ENCODE measurements around the gene SORCS1. TPM values are rescaled to one million over a fixed set of nuclear protein-coding genes. Genes with fewer than 3 reads are reported as not detected.

SORCS1 gene
- total and polyA plus RNA-seq, 2 donors (not counting 1 experiment from before 2014, with no cell fraction given), result not detected

GRCh38 chr10:106551501-106552062 is 612.9 kb downstream of the SORCS1 start:
- Histone ChIP-seq H3K4me3 (ENCODE audit: control extremely low read depth in 1 of 5, extremely low read depth in 1 of 5, insufficient read depth in 1 of 5, low read depth in 2 of 5, low read length in 4 of 5) (no peak overlapping the region), H3K79me2 (ENCODE audit: control insufficient read depth, insufficient read depth, low read length) (no peaks in the 10 kb centered on the region), H4K20me1 (ENCODE audit: control insufficient read depth, insufficient read depth, low read length, poor library complexity, severe bottlenecking) (no peaks in the 10 kb centered on the region), H3K27ac (ENCODE audit: low read length in 2 of 2) (no peak overlapping the region), H3K27me3 (replicated peaks in 1 of 4; ENCODE audit: control extremely low read depth in 1 of 4, control insufficient read depth in 3 of 4, insufficient read depth in 4 of 4, low read length in 3 of 4) (no peaks in the 10 kb centered on the region), H3K9ac (ENCODE audit: low read length) (no peak overlapping the region), H3K9me3 (ENCODE audit: control extremely low read depth in 1 of 3, control insufficient read depth in 2 of 3, insufficient read depth in 1 of 3, low read length in 2 of 3) (no peaks in the 10 kb centered on the region), H2AFZ (ENCODE audit: insufficient read depth, low read depth, low read length, poor library complexity, severe bottlenecking) (no peak overlapping the region), H3K36me3 (replicated peaks in 1 of 2; ENCODE audit: control extremely low read depth in 1 of 2, control insufficient read depth in 1 of 2, extremely low read depth in 1 of 2, insufficient read depth in 2 of 2, low read length in 1 of 2) (no peaks in the 10 kb centered on the region), H3K4me2 (replicated peaks; ENCODE audit: low read depth, low read length, poor library complexity, severe bottlenecking) (no peak overlapping the region), H3K4me1 (ENCODE audit: control insufficient read depth in 2 of 2, insufficient read depth in 2 of 2, low read length in 2 of 2) (no peaks in the 10 kb centered on the region)
- ChIA-PET CTCF (no interaction called here), POLR2A (no interaction called here)
- no peak for DNase-seq
- H3K4me1 Mint-ChIP-seq, result no peaks in the 10 kb centered on the region
- intact Hi-C loops (cut with micrococcal nuclease), result no loop called here
- H3K27me3 Mint-ChIP-seq, result no peaks in the 10 kb centered on the region
- H3K4me3 Mint-ChIP-seq, result no peak overlapping the region
- ATAC-seq (ENCODE audit: low read depth), result no peak
- 100% methylated on average over 1 of the region's 4 CpGs for WGBS (ENCODE audit: insufficient coverage)
- TF ChIP-seq EZH2 (IDR thresholded peaks at IDR 0.05; ENCODE audit: borderline replicate concordance, insufficient read depth, low read depth, low read length, poor library complexity, severe bottlenecking), result no peak
- no peak for TF ChIP-seq CTCF (IDR thresholded peaks at IDR 0.05)
- no peaks in the 10 kb centered on the region for H3K9me3 Mint-ChIP-seq (ENCODE audit: insufficient read depth)
- H3K27ac Mint-ChIP-seq, result no peak overlapping the region

DNA sequence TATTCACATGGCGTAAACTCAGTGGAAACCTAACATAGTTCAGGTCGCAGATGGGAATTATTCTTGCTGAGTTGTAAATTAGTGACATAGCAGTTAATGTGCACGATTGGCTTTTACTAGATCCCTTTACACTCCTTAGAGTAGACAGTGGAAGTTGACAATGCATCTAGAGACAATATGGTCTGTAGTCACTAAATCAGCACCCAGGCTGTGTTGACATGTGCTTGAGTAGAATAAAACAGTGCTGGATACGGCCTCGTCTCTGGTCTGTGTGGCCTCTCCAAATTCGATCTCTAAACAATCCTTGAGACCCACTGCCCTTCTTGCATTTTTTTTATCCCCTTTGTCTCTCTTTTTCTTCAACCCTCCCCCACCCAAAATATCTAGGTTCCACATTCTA is 615.7 kb downstream of the SORCS1 start:
- ChIA-PET POLR2A (no interaction called here), CTCF (no interaction called here)
- Mint-ChIP-seq H3K27ac (no peak overlapping the region), H3K9me3 (ENCODE audit: insufficient read depth) (no peaks in the 10 kb centered on the region), H3K4me3 (no peak overlapping the region), H3K27me3 (no peaks in the 10 kb centered on the region), H3K4me1 (no peaks in the 10 kb centered on the region)
- intact Hi-C loops (cut with micrococcal nuclease), result no loop called here
- no peaks in the 10 kb centered on the region for H3K36me3 ChIP-seq (replicated peaks in 1 of 2; ENCODE audit: control extremely low read depth in 1 of 2, control insufficient read depth in 1 of 2, extremely low read depth in 1 of 2, insufficient read depth in 2 of 2, low read length in 1 of 2)
- 94% methylated on average over 5 of the region's 6 CpGs for WGBS (ENCODE audit: insufficient coverage)
- no peaks in the 10 kb centered on the region for H3K4me1 ChIP-seq (ENCODE audit: control insufficient read depth in 2 of 2, insufficient read depth in 2 of 2, low read length in 2 of 2)
- TF ChIP-seq EZH2 (IDR thresholded peaks at IDR 0.05; ENCODE audit: borderline replicate concordance, insufficient read depth, low read depth, low read length, poor library complexity, severe bottlenecking) (no peak), CTCF (IDR thresholded peaks at IDR 0.05) (no peak)
- H4K20me1 ChIP-seq (ENCODE audit: control insufficient read depth, insufficient read depth, low read length, poor library complexity, severe bottlenecking), result no peaks in the 10 kb centered on the region
- no peak overlapping the region for H3K27ac ChIP-seq (ENCODE audit: low read length in 2 of 2)
- H3K4me2 ChIP-seq (replicated peaks; ENCODE audit: low read depth, low read length, poor library complexity, severe bottlenecking), result no peak overlapping the region
- no peak overlapping the region for H2AFZ ChIP-seq (ENCODE audit: insufficient read depth, low read depth, low read length, poor library complexity, severe bottlenecking)
- DNase-seq (no peak), ATAC-seq (ENCODE audit: low read depth) (no peak)
- H3K27me3 ChIP-seq (replicated peaks in 1 of 4; ENCODE audit: control extremely low read depth in 1 of 4, control insufficient read depth in 3 of 4, insufficient read depth in 4 of 4, low read length in 3 of 4), result no peaks in the 10 kb centered on the region
- H3K9ac ChIP-seq (ENCODE audit: low read length), result no peak overlapping the region
- no peak overlapping the region for H3K4me3 ChIP-seq (ENCODE audit: control extremely low read depth in 1 of 5, extremely low read depth in 1 of 5, insufficient read depth in 1 of 5, low read depth in 2 of 5, low read length in 4 of 5)
- H3K79me2 ChIP-seq (ENCODE audit: control insufficient read depth, insufficient read depth, low read length), result no peaks in the 10 kb centered on the region
- no peaks in the 10 kb centered on the region for H3K9me3 ChIP-seq (ENCODE audit: control extremely low read depth in 1 of 3, control insufficient read depth in 2 of 3, insufficient read depth in 1 of 3, low read length in 2 of 3)
